ENCODE measurements around the gene AKAP8L. TPM values are rescaled to one million over a fixed set of nuclear protein-coding genes. Genes with fewer than 3 reads are reported as not detected.
A peak's percentile ranks its signal among the peaks of the same experiment; 100 is the strongest.

The AKAP8L gene, protein sequence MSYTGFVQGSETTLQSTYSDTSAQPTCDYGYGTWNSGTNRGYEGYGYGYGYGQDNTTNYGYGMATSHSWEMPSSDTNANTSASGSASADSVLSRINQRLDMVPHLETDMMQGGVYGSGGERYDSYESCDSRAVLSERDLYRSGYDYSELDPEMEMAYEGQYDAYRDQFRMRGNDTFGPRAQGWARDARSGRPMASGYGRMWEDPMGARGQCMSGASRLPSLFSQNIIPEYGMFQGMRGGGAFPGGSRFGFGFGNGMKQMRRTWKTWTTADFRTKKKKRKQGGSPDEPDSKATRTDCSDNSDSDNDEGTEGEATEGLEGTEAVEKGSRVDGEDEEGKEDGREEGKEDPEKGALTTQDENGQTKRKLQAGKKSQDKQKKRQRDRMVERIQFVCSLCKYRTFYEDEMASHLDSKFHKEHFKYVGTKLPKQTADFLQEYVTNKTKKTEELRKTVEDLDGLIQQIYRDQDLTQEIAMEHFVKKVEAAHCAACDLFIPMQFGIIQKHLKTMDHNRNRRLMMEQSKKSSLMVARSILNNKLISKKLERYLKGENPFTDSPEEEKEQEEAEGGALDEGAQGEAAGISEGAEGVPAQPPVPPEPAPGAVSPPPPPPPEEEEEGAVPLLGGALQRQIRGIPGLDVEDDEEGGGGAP
- total RNA-seq = 82.5 TPM
- long read RNA-seq, transcript AKAP8L-201 (14 exons, 2,146 nt) = major isoform, 115 of 165 reads
- long read RNA-seq, partial matches to known transcripts = 26 of 165 reads
- long read RNA-seq, other reads (novel, unspliced or antisense) = 24 of 165 reads

DNA sequence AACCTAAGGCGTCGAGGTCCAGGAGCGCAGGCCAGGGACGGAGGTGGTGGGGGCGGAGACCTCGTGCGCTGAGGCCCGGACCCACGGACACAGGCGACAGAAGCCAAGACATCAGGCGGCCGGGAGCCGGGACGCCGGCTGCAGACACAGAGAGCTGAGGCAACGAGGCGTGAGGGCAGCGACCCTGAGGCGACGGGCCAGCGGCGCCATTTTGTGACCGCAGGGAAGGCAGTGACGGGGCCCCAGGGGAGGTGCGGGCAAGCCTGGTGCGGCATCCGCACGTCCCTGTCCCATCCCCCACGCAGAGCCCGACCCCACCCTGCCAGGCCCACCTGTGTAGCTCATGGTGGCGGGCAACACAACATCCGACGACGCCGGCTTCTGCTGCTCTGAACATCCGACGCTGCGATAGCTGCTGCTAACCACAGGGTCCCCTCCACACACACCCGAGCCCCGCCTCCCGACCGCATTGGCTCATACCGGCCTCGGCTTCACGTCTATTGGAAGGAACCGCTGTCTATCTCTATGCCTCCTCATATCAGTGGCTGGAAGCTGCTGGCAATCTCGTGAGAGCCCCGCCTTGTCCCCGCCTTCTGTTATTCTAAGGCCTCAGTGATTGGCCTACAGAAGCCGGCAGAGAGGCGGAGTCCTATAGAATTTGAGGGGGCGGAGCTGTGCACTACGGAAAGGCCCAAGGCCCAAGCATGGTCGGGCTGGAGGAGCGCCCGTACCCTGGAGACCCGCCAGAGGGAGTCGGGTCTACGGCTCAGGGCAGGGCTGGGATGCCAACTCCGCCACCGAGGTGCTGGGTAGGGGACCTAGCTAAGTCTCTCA, at the start of gene AKAP8L:
Gene AKAP8L (minus strand): TSS at position 410 of the 834 bp plus-strand sequence. CDS start 65 bp downstream, at position 345.
- DNase-seq (peak; percentile 98), ATAC-seq (peak; percentile 94)
- intact Hi-C loops (cut with micrococcal nuclease) = no loop called here

DNA sequence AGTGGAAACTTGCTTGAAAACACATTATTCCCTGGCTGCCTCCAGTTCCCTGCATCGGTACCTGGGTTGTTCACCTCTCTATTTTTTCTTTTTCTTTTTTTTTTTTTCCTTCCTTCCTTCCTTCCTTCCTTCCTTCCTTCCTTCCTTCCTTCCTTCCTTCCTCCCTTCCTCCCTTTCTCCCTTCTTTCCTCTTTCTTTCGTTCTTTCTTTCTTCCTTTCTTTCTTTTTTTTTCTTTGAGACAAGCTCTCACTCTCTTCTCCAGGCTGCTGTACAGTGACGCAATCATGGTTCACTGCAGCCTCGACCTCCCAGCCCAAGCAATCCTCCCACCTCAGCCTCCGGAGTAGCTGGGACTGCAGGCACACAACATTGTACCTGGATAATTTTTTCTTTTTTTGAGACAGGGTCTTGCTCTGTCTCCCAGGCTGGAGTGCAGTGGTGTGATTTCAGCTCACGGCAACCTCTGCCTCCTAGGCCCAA, 49.0 kb upstream of the AKAP8L start:
- DNase-seq = no peak
- ATAC-seq = no peak
- intact Hi-C loops (cut with micrococcal nuclease) = no loop called here

DNA sequence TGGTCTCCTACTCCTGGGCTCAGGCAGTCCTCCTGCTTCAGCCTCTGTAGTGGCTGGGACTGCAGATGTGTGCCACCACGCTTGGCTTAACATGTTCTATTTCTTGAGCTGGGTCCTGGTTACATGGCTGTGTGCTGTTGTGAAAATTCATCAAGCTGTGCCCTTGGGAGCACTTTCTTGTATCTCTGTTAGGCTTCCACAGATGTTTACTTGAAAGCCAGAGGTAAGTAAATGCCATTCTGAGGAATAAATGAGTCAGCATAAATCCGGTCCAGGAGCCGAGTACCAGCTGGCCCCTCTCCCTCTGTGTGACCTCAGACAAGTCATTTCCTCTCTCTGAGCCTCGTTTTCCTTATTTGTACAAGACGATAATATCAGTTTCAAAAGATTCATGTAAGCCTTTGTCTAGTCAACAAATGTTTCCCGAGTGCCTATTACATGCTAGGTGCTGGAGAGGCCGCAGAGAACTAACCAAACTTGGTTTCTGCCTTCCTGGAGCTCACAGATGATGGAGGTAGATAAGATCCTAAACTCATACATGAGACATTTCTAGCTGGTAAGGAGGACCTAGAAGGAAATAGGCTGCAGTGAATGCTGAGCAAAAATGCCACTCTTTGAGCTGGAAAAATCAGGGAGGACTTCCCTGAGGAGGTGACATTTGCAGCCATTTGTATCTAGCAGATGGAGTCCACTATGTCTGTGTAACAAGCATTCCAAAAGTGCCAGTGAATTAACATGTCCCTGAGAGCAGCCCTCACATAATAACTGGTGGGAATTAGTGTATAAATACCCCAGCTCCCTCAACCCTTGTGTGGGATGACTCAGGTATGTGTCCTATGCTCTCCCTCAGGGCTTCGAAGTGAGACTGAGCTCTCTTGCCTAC, 48.3 kb upstream of the AKAP8L start:
- ATAC-seq (no peak), DNase-seq (no peak)
- intact Hi-C loops (cut with micrococcal nuclease) = no loop called here

DNA sequence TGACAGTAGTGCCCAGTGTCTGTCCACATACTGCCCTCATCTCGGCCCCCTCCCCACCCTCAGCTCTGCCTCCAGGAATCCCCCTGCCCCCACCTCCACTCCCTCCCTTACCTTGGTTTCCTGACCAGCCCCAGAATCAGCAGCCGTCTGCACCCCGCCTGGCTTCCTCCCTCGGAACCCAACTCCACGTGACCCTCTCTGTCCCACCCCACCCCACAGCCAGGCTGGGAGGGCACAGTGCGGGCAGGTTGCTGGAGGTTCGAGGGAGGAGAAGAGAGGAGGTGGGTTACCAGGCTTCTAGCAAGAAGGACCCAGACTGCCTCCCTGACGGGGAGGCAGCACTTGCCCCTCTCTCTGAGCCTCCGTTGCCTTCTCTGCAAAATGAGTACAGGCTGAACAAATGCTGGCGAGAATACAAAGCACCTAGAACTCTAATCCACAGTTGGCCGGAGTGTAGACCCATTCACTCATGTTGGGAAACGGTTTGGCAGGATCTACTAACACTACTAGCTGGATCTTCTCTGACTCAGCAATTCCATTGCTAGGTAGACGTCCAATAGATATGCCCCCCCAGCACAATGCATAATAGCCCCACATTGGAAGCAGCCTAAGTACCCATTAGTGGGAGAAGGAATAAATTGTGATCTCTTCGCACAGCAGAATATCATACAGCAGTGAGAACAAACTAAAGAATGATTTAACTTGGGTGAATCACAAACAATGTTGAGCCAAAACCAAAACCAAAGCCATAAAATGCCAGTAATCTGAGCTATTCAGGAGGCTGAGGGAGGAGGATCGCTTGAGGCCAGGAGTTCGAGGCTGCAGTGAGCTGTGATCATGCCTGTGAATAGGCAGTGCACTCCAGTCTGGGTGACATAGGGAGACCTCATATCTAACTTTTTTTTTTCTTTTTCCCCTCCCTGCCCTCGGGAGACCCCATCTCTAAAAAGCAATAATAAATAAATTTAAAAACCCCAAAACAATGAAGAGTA, 45.9 kb upstream of the AKAP8L start, which contains the start of gene RASAL3:
Gene RASAL3 (minus strand): TSS at position 151 of the 992 bp plus-strand sequence. CDS start 186 bp downstream, outside the sequence.
- DNase-seq (no peak), ATAC-seq (peak; percentile 60)
- intact Hi-C loops (cut with micrococcal nuclease) = no loop called here

DNA sequence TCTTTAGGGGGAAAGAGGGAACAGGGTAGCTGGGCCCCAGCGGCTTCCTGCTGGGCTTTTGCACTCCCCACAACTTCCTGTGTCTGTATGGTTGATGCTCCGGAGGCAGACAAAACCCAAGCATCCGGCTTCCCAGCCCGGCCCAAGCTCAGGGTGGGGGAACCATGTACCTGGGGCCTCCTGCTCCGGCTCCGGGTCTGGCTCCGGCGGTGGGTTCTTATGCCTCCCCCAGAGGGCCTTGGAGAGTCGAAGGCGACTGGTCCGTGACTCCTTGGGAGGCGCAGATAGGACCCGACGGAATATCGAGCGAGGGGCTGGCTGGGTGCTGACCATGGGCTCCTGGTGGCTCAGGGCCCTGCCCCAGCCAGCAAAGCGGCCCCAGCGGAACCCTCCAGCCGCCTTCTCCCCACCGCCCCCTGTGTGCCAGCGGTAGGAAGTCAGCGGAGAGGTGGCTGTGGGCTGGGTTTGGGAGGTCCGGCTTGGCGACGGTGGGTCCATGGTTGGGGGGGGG, 45.1 kb upstream of the AKAP8L start:
- ATAC-seq (peak; percentile 55), DNase-seq (peak; percentile 44)
- intact Hi-C loops (cut with micrococcal nuclease) = no loop called here

DNA sequence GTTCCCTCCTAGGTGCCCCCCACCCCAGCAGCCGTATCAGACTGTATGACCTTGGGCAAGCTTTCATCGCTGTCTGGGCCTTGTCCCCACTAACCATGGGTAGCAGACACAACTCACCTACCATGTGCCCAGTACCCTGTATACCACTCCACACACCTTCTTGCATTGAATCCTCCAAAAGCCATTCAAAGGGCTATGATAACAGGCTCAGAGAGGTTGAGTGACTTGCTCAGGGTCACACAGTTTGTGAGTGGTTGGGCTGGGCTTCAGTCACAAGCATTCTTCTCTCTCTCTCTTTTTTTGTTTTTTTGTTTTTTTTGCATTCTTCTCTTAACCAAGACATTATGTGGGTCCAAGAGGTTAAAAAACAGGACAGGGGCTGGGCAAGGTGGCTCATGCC, 42.9 kb upstream of the AKAP8L start:
- ATAC-seq = no peak
- intact Hi-C loops (cut with micrococcal nuclease) = no loop called here

DNA sequence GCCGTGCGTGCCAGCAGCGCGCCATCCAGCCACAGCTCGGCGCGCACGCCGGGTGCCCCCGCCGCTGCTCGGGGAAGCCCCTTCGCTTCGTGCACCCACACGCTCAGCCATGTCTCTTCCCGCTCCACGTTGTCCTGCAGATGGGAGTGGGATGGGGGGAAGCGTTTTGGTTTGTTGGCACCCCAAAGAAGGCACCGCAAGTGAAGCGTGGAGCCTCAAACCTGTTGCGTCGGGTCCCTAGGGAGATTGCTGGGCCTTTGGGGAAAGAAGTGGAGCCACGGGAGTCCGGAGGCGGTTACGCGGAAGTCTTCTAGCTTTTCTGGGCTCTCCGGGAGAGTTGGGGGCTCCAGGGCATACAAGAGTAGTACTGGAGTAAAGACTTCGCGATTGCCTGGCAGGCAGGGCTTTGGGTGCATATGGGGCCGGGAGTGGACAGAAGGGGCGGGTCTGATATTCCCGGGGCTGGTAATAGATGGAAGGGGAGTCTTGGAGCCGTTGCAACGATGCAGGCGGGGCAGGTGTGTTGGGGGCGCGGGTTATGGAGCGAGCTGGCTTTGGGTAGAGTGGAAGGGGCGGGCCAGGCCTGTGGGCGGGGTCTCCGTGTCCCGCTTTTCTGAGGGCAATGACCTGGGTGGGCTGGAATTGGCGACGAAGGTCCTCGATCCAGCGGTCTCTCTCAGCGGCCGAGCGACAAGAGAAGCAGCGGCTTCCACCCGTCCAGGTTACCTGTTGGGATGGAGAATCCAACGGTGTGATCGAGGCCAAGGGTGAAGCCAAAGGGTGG, 39.1 kb upstream of the AKAP8L start:
- ATAC-seq (no peak), DNase-seq (no peak)
- intact Hi-C loops (cut with micrococcal nuclease) = no loop called here

More for the DNA sequence above, 42.9 kb upstream of the AKAP8L start:
- no peak for DNase-seq

DNA sequence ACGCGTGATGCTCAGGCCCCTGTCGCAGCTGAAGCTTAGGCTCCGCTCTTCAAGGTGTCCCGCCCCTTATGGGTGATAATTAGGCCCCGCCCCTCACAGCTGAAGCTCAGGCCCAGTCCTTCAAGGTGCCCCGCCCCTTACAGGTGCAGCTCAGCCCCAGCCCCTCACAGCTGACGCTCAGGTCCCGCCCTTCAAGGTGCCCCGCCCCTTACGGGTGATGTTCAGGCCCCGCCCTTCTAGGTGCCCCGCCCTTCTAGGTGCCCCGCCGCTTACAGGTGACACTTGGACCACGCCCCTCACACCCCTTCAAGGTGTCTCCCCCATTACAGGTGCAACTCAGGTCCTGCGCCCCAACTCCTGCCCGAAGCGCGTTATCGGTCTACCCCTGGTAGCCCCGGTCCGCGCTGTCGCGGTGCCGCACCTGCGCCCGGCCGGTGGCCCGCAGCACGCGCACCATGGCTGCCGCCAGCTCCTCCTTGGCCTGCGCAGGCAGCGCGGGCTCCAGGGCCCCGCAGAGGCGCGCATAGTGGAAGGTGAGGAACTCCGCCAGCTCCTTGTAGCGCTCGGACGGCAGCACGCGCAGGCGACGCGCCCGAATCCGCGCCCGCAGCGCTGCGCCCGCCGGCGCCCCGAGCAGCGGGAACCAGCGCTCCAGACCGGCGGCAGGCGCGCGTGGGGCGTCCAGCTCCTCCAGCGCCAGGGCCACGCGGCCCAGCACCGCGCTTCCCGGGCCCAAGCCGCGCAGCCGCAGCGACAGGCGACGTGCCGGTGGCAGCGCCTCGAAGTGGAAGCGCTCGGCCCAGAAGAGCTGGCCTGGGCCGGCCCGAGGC, 38.3 kb upstream of the AKAP8L start:
- intact Hi-C loops (cut with micrococcal nuclease) = no loop called here
- ATAC-seq = no peak
- no peak for DNase-seq

DNA sequence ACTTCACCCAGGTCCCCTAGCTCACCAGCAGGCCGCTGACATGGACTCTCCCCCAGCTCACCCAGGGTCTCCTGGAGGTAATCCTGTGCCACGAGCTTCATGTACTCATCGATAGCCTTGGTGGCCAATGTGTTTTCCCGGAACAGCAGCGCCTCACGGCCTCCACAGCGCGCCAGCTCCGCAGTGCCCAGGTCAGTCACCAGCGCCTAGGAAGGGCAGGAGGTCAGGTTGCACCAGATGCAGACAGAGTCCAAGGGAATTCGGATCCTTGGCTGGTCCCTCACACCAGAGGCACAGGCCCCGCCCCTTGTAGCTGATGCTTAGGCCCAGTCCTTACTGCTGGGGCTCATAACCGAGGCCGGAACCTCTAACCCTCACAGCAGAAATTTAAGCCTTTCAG, 37.7 kb upstream of the AKAP8L start:
- ATAC-seq (no peak), DNase-seq (no peak)
- intact Hi-C loops (cut with micrococcal nuclease) = no loop called here

DNA sequence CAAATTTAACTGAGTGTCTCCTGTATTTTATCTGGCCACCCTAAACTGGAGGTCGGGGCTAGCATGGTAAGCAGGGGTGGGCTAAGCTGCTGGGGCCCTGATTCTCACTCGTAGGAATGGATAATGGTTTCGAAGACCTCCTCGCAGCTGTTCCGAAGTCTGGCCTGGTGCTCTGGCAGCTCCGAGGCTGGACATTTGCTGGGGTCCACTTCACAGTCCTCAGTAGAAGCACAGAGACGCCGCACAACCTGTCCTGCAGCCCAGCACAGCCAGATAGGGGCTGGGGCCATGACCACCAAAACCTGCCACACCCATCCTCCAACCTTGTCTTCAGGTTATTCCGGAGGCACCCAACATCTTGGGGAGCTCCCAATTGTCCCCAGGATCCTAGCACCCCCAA, 37.2 kb upstream of the AKAP8L start:
- intact Hi-C loops (cut with micrococcal nuclease) = no loop called here
- ATAC-seq = no peak
- no peak for DNase-seq

DNA sequence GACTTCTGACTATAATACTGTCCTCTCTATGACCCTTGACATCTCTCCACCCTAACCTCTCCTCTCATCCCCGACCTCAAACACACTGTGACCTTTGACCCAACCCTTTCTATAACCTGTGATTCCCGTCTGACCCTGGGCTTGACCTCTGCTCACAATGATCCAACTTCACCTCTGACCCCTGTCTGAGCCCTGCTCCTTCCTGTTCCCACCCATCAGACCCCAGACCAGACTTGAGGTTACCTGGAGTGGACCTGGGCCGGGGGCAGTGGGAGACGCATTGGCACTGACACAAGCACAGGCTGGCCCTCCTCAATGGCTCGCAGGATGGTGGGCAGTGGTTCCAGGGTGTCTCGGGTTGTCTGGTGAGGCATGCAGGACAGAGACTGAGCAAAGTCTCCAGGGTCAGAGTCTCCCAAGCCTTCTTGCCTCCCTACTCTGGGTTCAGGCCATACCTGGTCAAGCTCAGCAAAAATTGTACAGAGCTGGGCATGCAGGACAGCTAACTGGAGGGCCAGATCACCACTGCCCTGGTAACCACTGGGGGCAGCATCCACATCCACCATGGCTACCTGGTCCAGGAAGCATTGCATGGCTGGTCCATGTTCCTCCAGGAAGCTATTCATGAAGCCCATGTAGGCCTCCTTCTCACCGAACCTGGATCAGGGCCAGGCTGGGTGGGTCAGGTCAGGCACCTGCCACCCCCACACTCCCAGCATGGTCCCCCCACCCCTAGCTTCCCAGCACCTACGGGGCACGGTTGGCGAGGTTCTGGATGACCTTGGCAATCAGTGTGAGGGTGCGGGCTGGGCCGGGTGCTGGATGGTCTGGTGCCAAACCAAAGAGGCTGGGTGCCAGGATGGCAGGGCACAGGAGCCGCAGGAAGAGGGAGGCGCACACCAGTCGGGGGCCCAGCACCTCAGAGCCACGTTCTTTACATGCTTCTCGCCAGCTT, 35.4 kb upstream of the AKAP8L start:
- DNase-seq (no peak), ATAC-seq (no peak)
- intact Hi-C loops (cut with micrococcal nuclease) = no loop called here

DNA sequence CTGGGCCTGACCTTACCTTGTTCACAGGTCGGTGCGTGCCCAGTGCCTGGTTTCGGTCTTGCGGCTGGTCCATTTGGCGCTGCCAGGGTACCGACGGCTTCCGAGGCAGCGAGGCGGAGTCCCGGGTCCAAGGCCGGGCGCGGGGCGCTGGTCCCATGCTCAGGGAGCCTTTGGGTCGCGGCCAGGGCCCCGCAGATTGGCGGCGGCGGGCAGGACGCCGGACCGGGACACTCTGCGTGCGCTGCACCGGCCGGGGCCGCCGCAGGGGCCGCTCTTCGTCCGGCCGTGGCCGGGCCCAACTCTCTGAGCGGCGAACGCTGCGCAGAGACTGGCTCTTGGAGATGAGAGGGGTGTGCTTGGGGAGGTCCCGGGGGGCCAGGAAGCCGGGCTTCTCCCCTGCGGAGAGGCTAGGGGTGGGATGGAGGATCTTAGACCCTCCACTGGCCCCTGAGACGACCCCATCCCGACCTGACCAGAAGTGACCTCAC, 34.3 kb upstream of the AKAP8L start:
- DNase-seq (peak; percentile 63), ATAC-seq (peak; percentile 50)
- intact Hi-C loops (cut with micrococcal nuclease) = no loop called here

DNA sequence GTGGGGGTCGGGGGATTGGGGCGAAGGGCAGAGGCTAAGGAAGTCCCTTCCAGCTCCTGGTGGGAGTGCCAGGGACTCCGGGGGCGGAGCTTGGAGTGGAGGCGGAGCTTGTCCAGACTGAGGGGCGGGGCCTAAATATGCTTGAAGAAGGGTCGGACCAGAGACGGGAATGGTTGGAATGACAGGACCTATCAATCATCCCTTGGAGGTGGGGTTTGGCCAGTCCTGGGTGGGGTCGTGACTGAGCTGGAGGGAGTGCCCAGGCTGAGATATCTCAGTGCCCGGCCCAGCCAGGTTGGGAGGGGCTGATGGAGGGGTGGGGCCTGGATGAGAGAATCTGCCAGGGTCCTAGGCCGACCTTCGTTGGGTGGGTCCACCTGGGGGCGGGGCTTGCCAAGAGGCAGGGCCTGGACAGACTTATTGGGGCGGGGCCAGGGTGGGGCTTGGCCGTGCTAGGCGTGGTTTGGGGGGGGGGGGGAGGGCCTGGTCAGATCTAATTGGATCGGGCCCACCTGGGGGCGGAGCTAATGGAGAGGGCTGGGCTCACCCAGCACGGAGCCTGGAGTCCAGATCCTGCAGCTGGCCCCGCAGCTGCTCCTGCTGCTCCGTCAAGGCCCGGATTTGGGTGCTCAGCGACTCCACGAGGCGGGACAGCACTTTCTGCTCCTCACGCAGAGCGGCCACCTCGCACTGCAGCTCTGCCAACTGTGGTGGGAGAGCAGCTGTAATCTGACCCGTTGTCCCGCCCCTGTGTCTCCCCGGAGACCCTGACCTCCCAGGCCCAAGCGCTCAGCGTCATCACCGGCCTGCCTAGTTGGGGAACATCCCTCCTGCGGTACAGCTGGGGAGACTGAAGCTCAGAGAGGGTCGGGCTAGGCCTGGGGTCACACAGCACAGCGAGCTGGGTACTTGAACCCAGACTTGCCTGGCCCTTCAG, 33.6 kb upstream of the AKAP8L start:
- intact Hi-C loops (cut with micrococcal nuclease) = no loop called here
- peak; percentile 94 for DNase-seq

More for the DNA sequence above, 33.6 kb upstream of the AKAP8L start:
- peak; percentile 76 for ATAC-seq
